Stimulated activated CD8-positive, alpha-beta memory T cell treated with anti-CD3 and anti-CD28 coated beads, Interleukin-2, amount 100 ng/mL, for 1 hour (primary cell): ENCODE results near the gene FLOT2.
"Not testable (repeated sequence)": the region's sequence is repeated elsewhere in the genome, so short reads cannot be mapped to it uniquely, and the experiment has no call there.

Experiments used
- DNase-seq, 2 donors: peaks; one replicate each; pipeline ENCODE4 v3.0.0-alpha.2; 2020; ENCODE audit warnings: low read depth in 2 of 2

The FLOT2 gene

DNA sequence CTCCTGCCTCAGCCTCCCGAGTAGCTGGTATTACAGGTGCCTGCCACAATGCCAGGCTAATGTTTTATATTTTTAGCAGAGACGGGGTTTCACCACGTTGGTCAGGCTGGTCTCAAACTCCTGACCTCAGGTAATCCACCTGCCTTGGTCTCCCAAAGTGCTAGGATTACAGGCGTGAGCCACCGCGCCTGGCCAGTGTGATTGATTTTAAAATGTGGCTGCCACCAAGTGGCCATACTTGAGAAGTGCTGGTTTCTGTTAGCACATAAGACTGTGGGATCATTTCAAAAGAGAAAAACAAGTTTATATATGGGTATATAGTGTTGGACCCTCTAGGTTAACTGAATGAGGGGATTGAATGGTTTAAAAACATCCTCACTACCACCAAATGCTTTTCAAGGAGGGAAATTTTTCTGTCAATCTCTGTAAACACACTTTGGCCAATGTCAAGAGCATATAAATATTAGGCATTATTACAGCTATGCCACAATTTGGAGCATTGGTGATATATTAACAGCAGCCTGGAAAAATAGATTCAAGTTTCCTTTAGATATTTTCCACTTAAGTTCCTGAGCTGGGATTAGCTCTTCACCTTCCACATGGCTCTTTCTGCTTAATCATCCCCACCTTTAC, 18.9 kb upstream of the FLOT2 start:
- DNase-seq = peak in 1 of 2 donors; percentile 9

DNA sequence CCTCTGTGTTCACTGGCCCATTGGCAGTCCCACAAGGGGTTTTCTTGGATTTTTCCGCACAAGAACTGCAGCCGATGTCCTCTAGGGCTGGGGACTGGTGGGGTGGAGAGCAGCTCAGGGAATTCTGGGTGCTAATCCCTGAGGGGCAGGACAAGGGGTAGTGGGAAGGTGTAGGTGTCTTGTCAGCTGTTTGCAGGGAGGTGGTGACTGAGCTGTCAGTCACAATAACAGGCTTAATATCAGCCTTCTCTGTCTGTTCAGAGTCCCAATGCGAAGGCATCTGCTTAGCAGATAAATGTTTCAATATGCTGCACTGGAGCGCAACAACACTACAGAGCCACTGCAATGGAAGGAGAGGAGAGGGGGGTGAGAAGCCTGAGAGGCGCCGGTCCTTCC, 15.4 kb upstream of the FLOT2 start:
- no peak for DNase-seq

DNA sequence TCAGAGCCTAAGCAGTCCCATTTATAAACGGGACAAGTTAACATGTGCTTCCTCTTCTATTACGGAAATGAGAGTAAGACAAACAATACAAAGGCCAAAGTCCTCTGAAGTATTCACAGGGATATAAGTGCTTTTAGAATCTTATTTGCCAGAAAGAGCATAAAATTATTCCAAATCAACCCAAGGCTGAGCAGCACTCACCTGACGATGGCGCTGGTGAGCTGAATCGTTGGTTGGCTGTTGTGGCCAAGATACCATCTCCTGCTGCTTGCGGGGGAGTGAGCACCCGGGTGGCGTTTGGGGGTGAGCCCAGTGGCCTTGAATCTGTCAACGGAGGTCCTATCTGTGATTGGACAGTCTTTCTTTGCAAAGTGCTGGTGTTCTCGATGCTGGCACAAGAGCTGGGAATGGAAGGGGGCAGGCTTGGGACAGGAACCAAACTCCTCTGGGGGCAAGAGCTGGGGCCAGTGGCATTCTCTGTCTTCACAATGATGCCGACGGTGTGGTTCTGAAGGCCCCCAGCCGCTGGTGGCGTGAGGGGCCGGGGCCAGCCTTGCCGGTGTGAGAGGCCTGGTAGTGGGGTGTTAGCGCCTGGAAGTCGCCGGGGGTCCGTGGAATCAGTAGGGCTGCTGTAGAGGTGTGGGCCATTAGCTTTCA, 14.9 kb upstream of the FLOT2 start:
- no peak for DNase-seq

DNA sequence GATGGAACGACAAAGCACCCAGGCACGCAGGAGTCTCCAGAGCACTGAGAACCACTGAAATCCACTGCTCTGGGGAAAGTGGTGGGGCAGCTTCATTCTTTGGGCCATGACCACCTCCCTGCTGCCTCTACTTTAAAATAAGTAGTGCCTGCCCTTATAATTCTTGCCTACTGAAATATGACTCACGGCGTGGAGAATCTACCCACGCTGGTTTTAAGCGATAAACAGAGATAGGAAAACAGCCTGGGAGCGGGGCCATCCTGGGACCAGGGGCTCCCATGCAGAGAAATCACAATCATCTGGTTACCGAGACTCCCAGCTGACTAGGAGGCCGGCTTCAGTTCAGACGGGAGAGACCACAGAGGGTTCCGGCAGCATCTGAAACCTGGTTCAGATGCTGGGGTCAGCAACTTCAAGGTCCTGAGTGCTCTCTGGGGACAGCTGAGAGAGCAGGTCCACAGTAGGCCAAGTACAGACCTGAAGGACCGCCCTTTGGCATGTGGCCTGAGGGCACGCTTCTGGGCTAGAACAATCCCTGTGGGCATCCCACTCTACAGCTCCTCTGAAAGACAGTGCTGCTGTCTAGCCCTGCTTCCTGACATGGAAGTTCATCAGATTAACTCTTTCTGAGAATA, 14.0 kb upstream of the FLOT2 start:
- no peak for DNase-seq

DNA sequence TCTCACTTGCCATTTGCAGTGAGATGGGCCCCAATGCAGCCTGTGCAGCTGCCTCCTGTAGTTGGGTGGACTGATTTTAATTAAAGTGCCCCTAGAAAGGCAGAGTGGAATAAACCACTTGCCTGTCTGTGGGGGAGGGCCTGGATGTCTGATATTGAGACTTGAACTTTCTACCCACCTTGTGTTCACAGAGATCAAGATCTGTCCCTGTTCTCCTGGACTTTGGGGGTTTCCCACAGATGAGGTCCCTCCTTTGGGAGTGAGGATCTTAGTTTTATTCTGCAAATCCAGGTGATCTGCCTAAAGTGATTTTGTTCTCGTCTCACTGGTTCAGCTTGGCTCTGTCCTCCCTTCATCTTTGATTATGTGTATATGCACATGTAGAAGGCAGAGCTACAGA, 13.0 kb upstream of the FLOT2 start:
- no peak for DNase-seq

DNA sequence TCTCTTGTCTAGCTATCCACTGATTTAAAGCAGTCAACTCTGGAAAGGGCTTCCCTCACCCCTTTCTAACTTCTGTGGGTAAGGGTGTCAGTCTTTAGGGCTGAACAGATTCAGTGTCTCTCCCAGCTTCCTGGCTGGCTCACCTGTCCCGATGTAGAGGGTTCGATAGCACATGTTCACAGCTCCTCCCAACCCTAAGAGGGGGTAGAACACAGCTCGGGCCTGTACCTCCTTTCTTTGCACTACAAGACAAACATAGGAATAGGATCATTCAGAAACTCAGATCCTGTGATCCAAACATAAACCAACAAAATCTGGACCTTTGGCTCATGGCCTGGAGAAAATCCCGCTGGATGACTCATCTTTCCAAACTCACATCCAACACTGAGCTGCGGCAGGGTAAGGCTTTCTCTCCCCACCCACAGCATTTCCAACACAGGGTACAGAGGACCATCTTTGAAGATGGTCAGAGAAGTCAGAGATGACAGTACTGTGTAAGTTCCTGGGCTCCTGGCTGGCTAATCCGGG, 11.2 kb upstream of the FLOT2 start:
- no peak for DNase-seq

DNA sequence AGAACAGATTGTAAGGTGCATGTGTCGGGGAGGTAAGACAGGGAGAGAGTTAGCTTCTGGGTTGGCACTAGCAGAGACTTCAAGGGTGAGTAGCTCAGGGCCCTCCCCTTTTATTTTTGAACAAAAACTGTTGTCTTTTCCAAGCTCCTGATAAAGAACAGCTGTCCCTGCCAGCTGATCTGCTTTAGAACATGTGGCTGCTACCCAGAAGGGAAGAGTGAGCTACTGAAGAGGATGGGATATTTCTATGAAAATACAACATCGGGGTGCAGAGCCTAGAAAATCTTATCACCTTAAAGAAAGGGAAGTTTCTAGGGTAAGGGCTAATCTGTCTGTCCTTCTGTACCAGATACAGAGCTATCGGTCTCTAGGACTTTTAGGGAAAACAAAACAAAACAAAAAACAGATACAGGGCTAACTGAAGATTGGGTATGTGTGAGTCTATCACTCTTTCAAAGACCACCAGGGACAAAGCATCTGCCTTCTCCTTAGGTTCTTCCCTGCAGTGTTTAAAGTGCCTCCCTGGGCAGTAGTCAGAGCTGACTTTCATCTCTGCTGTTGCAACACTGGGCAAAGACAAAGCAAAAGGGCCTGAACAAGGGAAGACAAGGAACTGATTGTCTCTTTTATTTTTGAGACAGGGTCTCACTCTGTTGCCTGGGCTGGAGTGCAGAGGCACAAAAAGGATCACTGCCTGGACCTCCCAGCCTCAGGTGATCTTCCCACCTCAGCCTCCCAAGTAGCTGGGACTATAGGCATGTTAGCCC, 10.4 kb upstream of the FLOT2 start:
- no peak for DNase-seq

DNA sequence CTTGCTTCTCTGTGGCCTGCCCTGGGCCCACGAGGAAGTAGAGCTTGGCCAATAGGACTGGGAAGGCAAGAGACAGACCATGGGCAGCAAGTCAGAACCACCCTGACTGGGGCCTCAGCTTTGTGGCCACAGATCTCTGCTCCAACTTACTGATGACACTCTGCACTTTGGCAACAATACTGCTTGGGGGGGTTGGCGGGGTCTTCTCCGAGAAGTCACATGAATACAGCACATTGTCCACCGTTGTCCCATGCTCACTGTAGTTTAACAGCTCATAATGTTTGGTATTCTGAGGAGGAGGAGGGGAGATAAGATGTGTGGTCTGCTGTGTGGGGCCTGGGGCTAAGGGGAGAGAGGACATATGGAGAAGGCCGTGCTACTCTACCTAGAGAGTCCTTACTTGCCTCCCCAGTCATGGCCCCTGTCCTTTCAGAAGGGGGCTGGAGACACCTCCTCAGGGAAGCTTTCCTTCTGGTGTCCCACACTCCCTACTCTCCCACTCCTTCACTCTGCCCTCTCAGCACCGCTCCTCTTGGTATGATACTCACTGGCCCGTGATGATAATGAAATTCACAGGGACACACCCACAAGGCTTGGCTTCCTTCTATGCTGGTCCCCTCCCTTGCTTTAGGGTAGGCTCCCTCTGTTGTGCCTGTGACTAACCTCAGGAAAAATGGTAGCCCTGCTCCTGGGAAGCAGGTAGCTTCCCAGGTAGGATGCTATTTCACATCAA, 9.3 kb upstream of the FLOT2 start:
- DNase-seq = no peak

DNA sequence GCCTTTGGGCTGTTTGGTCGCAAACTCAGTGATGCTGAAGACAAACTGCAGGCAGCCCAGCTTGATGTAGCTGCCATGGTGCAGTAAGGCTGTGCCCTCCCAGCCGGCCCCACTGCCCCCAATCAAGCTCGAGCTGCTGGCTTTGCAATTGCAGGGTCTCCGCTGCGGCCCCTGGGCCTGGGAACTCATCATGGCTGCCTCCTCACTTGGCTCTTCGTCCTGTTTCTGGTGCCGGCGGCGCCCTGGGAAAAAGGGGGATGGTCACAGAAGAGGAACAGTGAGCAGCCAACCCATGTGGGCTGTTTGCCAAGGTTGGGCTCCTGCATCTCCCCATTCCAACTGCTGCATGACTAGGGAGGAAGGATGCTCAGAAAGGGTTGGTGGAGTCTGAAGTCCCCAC, 8.7 kb upstream of the FLOT2 start:
- no peak for DNase-seq

DNA sequence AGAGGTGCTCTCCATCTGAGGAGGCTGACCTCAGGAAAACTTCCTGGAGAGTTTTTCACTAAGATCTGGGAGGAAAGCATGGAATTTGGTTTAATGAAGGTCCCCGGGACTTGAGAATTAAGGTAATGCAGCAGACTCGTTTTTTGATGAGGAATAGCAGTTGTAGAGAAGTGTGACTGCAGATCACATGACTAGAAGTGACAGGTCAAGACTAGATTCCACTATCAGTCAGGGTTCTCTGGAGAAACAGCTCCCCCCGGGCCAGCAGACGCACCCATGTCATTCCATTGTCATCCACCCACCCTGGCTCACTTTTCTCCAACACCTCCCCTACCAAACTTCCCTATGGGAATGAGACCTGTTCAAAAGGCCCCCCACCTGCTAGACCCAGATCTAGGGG, 7.3 kb upstream of the FLOT2 start:
- no peak for DNase-seq

DNA sequence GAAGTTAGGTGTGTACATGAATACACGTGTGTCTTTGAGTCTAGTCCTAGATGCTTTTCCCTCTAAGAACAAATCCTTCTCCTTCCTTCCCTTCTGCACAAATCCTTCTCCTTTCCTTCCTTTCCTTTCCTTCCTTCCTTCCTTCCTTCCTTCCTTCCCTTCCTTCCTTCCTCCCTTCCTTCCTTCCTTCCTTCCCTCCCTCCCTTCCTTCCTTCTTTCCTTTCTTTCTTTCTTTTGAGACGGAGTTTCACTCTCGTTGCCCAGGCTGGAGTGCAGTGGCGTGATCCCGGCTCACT, 6.0 kb upstream of the FLOT2 start:
- not testable (repeated sequence) for DNase-seq

DNA sequence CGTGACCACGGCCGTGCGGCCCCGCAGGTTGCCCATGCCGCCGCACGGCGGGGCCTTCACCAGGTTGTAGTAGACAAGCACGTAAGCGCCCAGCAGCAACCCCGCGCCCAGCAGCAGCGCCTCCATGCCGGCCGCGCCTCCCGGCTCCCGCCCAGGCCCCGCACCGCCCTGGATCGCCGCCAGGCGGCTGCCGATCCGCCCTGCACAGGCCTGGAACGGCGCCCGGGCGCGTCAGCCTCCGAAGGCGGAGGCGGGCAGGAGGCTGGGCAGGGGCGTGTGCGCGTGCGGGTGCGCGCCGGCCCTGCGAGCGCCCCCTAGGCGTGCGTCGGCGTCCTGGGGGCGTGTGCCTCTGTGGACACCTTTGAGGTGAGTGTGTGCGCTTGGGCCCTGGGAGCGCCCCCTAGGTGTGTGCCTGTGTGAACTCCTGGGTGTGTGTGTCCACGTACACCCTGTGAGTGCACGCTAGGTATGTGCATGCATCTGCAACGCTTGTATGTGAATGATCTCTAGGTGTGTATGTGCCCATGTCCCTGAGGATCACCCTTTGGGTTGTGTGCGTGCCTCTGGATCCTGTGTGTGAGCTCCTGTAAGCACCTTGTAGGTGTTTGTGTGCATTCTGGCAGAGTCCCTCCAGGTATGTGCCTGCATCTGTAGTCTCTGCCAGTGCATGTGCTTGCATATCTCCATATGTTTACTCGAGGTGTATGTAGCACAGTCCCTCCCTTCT, 5.4 kb upstream of the FLOT2 start, which contains the start of gene DHRS13:
TSS of gene DHRS13 (minus strand) at position 261 of the 727 bp plus-strand sequence. CDS start at position 126, 135 bp downstream.
- peak; percentile 90 for DNase-seq

DNA sequence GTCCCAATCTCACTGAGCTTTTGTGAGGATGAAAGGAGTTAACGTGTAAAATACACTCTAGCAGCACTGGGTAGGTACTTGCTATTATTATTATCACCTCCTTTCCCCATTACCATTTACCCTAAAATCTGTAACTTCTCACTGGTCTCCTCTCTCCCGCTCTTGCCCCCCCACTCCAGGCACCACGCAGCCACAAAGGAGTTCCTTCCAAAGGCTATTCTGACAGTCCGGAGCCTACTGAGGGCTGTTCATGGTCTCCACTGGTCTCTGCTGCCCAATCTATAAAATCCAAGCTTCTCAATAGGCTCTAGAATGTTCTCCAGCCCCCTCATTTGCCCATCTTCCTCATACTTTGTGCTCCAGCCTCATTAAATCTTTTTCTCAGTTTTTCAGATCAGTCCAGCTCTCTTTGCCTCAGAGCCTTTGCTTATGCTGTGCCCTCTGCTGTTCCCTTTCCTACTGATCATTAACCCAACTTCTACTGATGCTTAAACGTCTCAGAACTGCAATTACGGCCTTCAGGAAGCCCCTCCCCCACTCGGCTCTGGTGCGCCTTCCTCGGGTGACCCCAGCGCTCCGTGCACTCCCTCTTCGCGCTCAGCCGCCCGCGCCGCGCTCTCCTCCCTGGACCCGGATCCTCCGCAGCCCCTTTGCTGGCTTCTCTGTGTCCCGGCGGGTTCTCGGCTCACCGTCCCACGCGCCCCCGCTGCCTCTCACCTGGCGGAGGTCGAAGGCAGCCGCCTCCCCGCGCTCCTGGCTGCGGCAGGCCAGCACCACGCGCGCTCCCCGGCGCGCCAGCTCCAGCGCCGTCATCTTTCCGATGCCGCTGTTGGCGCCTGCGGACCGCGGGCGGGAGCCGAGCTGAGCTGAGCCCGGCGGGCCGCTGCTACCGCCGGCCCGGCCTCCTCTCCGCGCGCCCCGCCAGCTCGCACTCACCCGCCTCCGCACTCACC, 4.6 kb upstream of the FLOT2 start:
- DNase-seq = peak in 1 of 2 donors; percentile 31

DNA sequence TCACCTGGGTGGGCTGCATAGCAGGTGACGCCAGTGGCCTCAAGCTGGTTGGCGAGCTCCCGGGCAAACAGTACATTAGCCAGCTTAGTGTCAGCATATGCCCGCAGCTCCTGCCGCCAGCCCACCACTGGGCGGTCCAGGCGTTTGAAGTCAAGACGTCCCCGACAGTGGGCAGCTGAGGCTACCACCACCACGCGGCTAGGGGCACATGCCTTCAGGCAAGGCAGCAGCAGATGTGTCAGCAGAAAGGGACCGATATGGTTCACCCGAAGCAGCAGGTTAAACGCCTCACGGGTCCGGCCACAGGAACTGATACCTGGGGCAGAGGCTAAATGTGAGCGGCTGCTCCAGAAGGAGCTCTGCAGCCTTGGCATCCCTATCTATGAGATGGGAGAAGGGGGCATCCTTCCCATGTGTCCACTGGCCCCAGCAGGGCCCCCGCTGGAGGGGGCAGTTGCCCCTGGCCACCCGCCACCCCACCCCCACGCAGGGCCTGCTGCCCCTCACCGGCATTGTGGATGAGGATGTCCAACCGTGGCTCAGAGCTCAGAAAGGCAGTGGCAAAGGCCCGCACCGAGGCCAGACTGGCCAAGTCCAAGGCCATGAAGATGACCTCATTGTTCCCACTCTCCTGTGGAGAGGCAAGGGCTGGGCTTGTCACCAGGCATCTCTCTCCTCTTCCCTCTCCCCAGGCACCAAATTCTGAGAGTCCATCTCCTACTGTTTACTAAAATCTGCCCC, 3.6 kb upstream of the FLOT2 start:
- no peak for DNase-seq

DNA sequence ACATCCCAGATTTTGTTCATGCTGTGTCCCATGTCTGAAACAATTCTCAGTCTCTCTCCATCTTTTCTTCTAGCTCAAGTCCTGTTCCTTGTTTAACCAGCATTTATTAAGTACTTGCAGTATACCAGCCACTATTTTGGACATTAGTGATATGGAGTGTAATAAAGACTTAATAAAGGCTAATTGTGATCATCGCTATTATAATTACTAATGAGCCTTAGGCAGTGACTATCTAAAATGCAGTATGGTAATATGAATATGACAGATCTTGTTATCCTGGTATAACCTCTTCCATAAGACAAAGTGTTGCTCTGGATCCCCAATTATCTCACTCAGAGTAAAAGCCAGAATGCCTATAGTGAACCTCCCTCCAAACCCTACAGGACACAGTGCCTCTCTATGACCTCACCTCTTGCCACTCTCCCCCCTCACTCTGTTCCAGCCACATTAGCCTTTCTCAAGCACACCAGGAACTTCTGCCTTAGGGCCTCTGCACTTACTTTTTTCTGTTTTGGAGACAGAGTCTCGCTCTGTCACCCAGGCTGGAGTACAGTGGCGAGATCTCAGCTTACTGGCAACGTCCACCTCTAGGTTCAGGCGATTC, 1.8 kb upstream of the FLOT2 start:
- DNase-seq = no peak

DNA sequence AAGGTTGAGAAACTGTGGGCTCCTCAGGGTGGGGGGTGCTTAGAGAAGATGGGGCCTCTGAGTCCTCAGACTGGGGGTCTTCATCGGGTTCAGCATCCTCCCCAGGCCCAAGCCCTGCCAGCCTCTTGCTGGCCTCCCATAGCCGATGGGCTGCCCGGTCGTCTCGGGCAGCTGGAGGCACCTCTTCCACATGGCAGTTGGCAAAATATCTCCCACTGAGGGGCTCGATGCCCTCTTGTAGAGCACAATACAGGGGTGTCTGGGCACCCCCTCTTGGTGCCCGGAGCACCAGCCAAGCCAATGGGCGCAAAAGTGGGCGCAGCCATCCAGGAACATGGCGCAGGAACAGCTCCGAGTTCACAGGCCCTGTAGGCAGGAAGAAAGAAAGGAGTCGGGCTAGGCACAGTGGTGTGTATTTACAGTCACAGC, 1.0 kb upstream of the FLOT2 start:
- DNase-seq = no peak

DNA sequence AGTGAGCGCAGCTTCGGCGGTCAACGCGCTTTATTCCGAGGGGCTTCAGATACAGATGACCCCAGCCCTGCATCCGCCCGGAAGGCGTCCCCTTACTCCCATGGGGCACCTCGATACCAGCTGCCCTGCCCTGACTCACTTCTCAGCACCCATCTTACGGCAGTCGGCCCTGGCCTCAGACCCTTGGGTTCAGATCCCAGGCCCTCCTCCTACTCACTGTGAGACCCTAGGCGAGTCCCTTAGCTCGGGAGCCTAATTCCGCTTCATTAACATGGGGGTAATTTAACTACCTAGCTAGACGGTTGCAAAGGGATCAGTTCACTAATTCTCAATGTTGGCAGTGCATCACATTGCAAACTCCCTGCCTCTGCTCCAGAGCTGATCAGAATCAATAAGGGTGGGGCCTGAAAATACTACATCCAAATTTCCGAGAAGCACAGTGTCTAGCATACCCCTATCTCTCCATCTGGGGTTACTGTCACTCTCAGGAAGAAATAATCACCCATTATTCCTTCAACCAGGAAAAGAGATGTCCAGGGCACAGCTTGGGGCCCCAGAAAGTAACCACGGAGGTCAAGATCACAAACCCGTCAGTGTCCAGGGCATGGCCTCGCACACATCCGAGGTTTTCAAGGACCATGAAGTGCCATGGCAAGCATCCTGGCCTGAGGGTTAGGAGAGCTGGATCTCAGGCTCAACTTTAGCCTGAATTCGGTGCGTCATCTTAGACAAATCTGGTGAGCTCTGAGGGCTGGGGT, 415 bp upstream of the FLOT2 start:
- DNase-seq = no peak

DNA sequence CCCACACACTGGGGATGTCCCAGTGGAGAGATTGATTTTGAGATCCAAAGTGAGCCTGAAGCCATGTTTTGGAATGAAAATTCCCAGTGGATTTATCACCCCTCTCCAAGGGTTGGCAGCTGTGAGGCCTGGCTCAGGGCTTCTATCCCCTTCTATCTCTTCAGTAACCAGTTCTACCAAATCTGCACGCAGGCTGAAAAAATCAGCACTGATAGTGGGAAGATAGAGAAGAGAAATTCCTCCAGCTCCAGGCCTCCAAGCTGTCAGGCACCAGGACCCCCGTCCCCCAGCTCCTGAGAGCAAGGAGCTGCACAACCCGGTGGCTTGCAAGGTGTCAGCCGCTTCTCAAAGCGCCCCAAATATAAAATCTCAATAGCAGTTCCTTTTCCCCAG, 1.0 kb downstream of the FLOT2 start:
- DNase-seq = no peak
